ENCODE results near the gene LCNL1.

Gene LCNL1

DNA sequence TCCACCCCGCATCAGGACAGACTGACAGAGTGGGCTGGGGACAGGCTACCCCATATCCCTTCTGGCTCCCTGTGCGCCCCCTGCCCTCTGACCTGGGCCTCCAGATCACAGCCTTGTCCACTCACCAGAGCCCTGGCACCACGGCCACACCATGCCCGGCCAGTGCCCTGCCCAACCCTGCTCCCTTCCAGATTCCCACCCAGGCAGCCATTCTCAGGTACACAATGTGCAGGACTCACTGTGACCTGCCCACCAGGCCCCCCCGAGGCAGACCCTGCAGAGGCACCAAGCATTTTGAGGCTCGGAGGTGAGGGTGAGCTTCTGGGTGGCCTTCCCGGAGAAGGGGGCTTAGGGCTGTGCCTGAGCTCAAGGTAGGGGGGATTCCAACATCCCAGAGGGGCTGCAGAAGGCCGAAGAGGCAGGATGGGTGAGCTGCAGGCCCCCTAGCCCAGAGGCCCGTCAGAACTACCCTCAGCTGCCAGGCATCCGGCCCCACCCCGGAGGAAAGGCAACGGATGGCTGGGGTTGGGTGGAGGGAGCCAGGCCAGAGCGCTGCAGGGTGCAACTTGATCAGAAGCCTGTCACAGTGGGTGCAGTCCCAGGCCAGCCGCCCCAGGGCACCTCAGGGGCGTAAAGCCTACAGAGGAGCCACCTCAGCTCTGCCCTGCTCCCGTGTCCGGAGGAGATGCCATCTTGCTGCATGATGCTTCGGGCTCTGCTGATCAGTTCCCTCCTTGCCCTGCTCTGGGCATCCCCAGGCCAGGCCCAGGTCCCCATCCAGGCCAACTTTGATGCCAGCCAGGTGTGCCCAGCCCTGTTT, at the start of gene LCNL1:
TSS of gene LCNL1 (plus strand) at position 762 of the 820 bp plus-strand sequence. CDS start 594 bp downstream, outside the sequence.
- peak in 38 of 42 donors; percentile 44 to 86 (median 66) for DNase-seq
- intact Hi-C loops (cut with DNase I) = no loop called here

DNA sequence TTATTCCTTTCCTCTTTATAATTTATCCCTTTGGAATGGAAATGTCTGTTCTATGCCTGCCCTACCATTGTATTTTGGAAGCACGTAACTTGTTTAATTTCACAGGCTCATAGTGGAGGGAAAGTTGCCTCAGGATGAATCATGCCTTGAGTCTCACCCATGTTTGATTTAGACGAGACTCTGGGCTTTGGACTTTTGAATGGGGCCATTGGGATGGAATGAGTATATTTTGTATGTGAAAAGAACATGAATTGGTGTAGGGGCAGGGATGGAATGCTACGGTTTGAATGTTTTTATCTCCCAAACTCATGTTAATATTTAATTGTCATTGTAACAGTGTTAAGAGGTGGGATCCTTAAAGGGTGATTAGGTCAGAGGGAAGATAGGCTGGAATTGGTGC, 48.5 kb upstream of the LCNL1 start:
- intact Hi-C loops (cut with DNase I) = loop anchor here (10.0 kb wide), 1 partner anchor 79 kb away; the partner anchor contains the start of gene MAMDC4
- no peak for DNase-seq

DNA sequence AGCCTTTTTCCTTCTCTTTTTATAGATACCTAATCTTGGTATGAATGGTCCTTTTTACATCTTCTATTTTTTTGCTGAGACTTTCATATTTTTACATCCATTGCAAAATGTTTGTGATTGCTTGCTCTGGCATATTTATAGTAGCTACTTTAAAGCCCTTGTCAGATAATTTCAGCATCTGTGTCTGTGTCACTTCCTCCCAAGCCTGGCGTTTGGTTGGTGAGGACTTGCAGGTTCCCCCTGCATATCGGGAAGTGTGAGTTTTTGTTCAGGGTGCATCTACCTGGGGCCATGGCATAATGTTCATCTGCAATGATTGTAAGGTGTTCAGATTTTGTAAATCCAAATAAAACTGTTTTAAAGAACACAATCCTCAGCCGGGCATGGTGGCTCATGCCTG, 47.1 kb upstream of the LCNL1 start:
- intact Hi-C loops (cut with DNase I) = loop anchor here (10.0 kb wide), 1 partner anchor 81 kb away; the partner anchor contains the start of gene MAMDC4
- DNase-seq = no peak

DNA sequence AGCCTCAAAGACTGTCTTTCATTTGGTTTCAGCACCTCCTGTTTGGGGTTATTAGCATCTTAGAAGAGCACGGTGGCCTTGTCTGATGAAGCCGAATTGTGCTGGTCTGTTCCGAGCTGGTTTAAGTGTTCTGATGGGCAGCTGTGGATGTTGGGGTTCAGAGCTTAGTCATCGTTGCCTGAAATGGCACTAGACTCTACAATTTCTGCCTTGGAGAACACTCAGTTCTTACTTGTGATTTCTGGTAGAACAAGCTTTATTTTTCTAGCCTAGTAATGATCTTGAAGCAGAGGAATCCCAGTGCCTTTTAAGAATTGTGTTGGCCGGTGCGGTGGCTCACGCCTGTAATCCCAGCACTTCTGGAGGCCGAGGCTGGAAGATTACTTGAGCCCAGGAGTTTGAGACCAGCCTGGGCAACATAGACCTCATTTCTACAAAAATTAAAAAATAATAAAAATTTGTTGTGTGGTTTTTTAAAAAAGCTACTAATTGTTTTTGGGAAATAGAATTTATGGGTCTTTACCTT, 46.1 kb upstream of the LCNL1 start:
- no peak for DNase-seq
- intact Hi-C loops (cut with DNase I) = loop anchor here (10.0 kb wide), 1 partner anchor 82 kb away; the partner anchor contains the start of gene MAMDC4

GRCh38 chr9:136937186-136938001, 45.4 kb upstream of the LCNL1 start:
- intact Hi-C loops (cut with DNase I) = loop anchor here (10.0 kb wide), 1 partner anchor 83 kb away; the partner anchor contains the start of gene MAMDC4
- no peak for DNase-seq

- intact Hi-C loops (cut with DNase I) = loop anchor here (10.0 kb wide), 1 partner anchor 85 kb away; the partner anchor contains the start of gene MAMDC4
- no peak for DNase-seq
Observed at GRCh38 chr9:136939431-136939995, 43.3 kb upstream of the LCNL1 start.

DNA sequence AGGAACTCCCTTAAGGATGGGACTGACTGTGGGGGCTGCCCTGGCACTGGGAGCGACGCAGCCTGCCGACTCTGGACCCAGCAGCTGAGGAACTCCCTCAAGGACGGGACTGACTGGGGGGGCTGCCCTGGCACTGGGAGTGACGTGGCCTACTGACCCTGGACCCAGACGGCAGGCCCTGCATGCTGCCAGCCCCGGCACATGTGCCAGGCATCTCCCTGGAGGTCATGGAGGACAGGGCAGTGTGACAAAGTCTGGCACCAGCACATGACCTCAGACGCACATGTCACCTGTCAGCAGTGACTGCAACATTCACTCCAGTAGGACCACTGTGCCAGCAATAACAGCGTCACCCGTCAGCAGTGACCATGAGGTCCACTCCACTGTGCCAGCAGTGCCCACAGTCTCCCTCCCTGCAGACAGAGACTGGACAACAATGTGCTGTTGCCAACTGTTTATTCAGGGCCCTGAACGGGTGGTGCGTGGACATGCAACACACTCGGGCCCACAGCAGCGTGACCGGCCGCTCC, 42.7 kb upstream of the LCNL1 start:
- intact Hi-C loops (cut with DNase I) = loop anchor here (5.0 to 10.0 kb wide), 3 partner anchors 37 to 85 kb away; partner anchors contain the start of genes MAMDC4, PTGDS and TRAF2
- peak in 40 of 42 donors; percentile 32 to 90 (median 76) for DNase-seq

DNA sequence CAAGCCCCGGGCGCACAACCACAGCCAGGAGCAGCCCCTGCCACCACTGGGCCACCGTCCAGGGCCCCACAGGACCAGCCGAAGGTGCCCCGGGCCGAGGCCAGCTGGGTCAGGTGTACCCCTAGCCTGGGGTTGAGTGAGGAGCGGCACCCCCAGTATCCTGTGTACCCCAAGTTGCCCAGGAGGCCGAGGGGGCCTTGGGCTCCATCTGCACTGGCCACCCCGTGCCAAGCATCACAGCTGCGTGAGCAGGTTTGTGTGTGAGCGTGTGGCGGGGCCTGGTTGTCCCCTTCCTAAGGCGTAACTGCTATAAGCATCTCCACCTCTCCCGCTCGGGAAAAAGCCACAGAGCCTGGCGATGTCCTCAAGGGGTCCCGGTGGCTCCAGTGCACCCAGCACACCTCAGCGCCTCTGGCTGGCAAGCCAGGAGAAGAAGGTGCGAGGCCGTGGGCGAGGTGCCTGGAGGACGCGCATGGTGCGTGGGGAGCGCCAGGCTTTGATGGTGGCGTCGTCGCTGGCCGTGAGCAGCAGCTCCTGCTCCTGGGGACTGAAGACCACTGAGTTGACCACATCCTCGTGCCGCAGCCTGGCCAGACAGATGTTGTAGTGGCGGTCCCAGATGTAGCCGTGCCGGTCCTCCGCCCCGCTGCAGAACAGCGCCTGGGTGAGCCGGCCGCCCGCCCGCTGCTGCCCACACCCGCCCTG, 42.1 kb upstream of the LCNL1 start:
- intact Hi-C loops (cut with DNase I) = loop anchor here (5.0 to 10.0 kb wide), 2 partner anchors 37 to 56 kb away; partner anchors contain the start of genes PTGDS and TRAF2
- no peak for DNase-seq

GRCh38 chr9:136941231-136942111, 41.3 kb upstream of the LCNL1 start:
- intact Hi-C loops (cut with DNase I) = loop anchor here (5.0 to 10.0 kb wide), 2 partner anchors 36 to 57 kb away; partner anchors contain the start of genes PTGDS and TRAF2
- peak in 1 of 42 donors; percentile 46 for DNase-seq

DNA sequence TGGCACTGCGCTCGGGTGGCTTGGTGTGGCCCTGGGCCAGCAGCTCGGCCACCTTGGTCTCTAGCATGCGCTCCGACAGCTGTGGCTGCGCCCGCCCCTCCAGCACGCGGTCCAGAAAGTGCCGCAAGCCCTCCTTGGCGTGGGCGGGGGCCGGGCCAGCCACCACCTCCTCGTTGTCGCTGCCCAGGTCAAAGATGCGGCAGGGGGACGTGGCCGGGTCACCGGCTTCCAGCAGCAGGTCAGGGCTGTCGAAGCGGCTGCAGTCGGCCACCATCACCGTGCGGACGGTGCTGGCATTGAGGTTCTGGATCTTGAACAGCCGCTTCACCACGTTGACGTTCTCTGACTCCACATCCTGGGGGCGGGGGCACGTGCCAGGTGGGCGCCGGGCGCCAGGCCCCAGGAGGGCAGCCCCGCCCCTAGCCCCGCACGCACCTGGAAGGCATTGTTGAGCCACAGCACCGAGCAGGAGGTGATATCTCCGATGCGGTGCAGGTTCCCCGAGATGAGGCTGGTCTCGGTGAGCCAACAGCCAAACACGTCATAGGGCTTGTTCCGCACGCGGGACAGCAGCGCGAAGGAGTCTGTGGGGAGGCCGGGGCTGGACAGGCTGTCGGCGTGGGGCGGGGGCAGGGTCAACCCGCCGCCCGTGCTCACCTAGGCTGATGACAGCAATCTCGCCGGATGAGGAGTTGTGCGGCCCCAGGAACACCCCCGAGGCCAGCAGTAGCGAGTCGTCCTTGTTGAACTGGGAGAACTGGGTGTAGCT, 40.5 kb upstream of the LCNL1 start:
- intact Hi-C loops (cut with DNase I) = loop anchor here (5.0 to 10.0 kb wide), 2 partner anchors 35 to 57 kb away; partner anchors contain the start of genes PTGDS and TRAF2
- peak in 1 of 42 donors; percentile 37 for DNase-seq

DNA sequence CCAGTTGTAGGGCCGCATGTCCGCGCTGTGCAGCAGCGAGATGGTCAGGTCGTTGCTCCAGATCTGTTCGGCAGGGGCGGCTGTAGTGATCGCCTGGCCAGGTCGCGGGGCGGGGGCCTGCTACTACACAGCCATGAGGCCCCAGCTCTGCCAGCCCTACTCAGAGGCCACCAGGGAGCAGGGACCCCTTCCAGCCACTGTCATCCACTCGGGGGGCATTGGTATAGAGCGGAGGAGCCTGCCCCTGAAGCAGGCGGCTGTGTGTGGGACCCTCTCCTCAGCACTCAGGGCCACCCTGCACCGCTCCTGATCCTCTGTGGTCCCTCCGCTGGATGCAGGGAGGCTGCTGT, 39.9 kb upstream of the LCNL1 start:
- peak in 1 of 42 donors; percentile 39 for DNase-seq
- intact Hi-C loops (cut with DNase I) = loop anchor here (5.0 to 10.0 kb wide), 2 partner anchors 34 to 58 kb away; partner anchors contain the start of genes PTGDS and TRAF2

DNA sequence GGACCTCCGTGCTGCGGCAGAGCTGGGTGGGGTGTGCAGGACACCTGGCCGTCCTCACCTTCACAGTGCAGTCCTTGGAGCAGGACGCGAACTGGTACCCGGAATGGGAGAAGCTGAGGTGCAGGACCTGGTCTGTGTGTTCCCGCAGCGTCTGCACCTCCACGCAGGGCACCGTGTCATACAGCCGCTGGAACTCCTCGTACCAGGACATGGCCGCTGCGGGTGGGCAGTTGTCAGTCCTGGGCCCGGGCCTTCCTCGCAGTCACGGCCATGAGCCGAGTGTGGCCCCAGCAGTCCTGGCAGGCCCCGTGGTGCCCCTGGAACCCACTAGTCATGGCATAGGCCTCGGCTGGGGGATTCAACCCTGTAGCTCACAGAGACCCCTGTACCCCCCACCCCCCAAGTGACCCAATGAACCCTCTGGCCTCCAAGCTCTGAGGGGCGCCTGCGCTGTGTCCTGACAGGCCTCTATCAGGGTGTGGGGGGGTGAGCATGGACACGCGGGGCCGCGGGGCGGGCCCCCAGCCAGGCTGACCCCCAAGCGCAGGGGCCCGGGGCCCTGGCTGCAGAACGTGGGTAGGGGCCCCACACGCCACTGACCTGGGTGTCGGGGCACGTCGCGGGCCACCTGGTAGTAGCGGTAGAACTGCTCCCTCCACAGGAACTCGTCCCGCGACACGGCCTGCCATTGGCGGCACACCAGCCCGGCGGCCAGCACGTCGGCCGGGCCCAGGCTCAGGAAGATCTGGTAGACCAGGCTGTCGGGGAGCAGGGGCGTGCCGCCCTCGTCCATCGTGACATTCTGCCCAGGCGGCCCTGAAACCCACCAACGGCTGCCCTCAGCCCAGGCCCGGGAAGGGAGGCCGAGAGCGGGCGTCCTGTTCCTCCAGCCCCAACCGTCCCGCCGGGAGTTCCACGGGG, 39.2 kb upstream of the LCNL1 start:
- intact Hi-C loops (cut with DNase I) = loop anchor here (5.0 to 10.0 kb wide), 2 partner anchors 34 to 59 kb away; partner anchors contain the start of genes PTGDS and TRAF2
- peak in 4 of 42 donors; percentile 27 to 53 (median 40) for DNase-seq

DNA sequence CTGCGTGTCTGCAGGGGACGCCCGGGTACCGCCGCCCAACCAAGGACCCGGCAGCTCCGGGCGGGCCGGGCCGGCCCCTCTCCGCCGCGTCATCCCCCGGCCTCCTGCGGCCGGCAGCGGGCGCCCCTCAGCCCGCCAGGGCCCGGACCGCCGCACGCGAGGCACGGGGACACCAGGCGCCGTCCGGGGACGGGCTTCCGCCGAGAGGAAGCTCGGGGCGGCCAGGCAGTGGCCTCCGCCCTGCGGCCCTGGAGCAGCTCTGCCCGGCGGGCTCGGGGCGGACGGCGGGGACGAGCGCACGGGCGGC, 38.6 kb upstream of the LCNL1 start:
- intact Hi-C loops (cut with DNase I) = loop anchor here (5.0 to 10.0 kb wide), 2 partner anchors 33 to 59 kb away; partner anchors contain the start of genes PTGDS and TRAF2
- peak in 3 of 42 donors; percentile 29 to 50 (median 40) for DNase-seq

GRCh38 chr9:136944519-136945332, 38.1 kb upstream of the LCNL1 start, which contains the start of the genes C8G and FBXW5:
C8G (plus strand) TSS chr9:136945243; CDS start chr9:136945321, 78 bp downstream.
FBXW5 (minus strand) TSS chr9:136944738; CDS start chr9:136944083, 655 bp downstream.
- intact Hi-C loops (cut with DNase I) = loop anchor here (5.0 to 10.0 kb wide), 2 partner anchors 33 to 60 kb away; partner anchors contain the start of genes PTGDS and TRAF2
- DNase-seq = peak; percentile 67 to 97 (median 93)

Measured in head of caudate nucleus (tissue), 42 donors.